Breast epithelium (tissue), 4 donors: Measurements from ENCODE around the gene NEU4. TPM values are rescaled to one million over a fixed set of nuclear protein-coding genes. Genes with fewer than 3 reads are reported as not detected.

Experiments
- DNase-seq, 2 donors: peaks; one replicate each; pipeline ENCODE4 v3.0.0-alpha.2; 2019; ENCODE audit warnings: low spot score in 2 of 2
- H3K27ac ChIP-seq, 2 donors: fragments of 200-600 bp; sonication (generic) in 1 of 2; one replicate each; pipeline ENCODE4 v1.5.1; 2016 to 2019; ENCODE audit warnings: mild to moderate bottlenecking in 1 of 2
- H3K27me3 ChIP-seq, 2 donors: fragments of 200-600 bp; sonication (generic) in 1 of 2; one replicate each; pipeline versions ENCODE4 v1.5.1 to v1.6.0; 2017 to 2019; ENCODE audit warnings: control low read depth in 1 of 2, mild to moderate bottlenecking in 1 of 2
- H3K36me3 ChIP-seq: fragments of 200-600 bp; one replicate; pipeline ENCODE4 v1.5.1; 2019
- H3K4me1 ChIP-seq, 2 donors: fragments of 200-600 bp; sonication (generic); one replicate each; pipeline ENCODE4 v1.5.1; 2016 to 2019; ENCODE audit warnings: control low read depth in 1 of 2
- H3K4me3 ChIP-seq, 3 donors: fragments of 200-600 bp; sonication (generic); 1 replicate in 2 of 3; 2 replicates in 1 of 3; pipeline ENCODE4 v1.5.1; 2016 to 2019; ENCODE audit warnings: mild to moderate bottlenecking in 3 of 3, moderate library complexity in 2 of 3
- H3K9me3 ChIP-seq, 2 donors: fragments of 200-600 bp; sonication (generic) in 1 of 2; one replicate each; pipeline ENCODE4 v1.5.1; 2016 to 2019; ENCODE audit warnings: control low read depth in 1 of 2
- POLR2A ChIP-seq: fragments of 450-650 bp; IDR thresholded peaks from one replicate; pipeline ENCODE4 v1.6.1; 2016; ENCODE audit warnings: antibody characterized with exemption, mild to moderate bottlenecking, moderate library complexity
- POLR2AphosphoS5 ChIP-seq, 3 donors: sonication (generic); formaldehyde crosslinking; IDR thresholded peaks; one replicate each; pipeline ENCODE4 v1.6.1; 2017; ENCODE audit warnings: antibody characterized with exemption in 3 of 3
- intact Hi-C: fragments of 100-400 bp; cut with DNase I; formaldehyde crosslinking; loops from one replicate; pipeline ENCODE4 v1.15.1; 2023; ENCODE audit warnings: low total_unique reads
- total RNA-seq, 3 donors: library from RNA; depleted of rRNA; stranded (reverse); fragments of >200 nt; gene quantifications; one replicate each; pipeline ENCODE4 v1.1.0, GENCODE V29; 2016
- TF ChIP-seq, protein P1 (sequence below), 3 donors: fragments of 450-650 bp; IDR thresholded peaks; one replicate each; pipeline ENCODE4 v1.5.1; 2016 to 2017; ENCODE audit warnings: antibody characterized with exemption in 3 of 3, mild to moderate bottlenecking in 3 of 3, moderate library complexity in 3 of 3

Gene NEU4
- total RNA-seq, 3 donors from 2014 or later: 0.33 to 3.0 (median 0.44) TPM

DNA sequence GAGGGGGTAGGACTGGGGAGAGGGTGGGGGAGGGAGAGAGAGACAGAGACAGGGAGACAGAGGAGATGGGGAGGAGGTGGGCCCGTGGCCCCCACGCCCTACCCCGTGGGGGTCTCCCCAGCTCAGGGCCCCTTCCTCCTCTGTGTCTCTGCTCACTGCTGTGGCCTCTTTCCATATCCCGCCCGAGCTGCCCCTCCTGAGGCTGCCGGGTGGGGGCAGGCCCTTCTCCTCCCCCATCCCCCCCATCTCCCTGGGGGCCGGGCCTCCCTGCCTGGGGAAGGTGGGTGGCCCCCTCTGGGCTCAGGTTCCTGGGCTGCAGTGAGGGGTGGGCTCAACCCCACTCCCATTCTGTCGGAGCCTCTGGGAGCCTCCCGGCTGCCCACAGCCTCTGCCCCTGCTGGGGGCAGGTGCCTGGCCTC, 50.0 kb downstream of the NEU4 start:
- Histone ChIP-seq H3K27me3 (peaks cover 0 to 21% of the 10 kb centered on the region in 2 donors), H3K9me3 (no peaks in the 10 kb centered on the region), H3K27ac (peak overlapping the region; percentile 71 to 84), H3K4me1 (no peaks in the 10 kb centered on the region), H3K36me3 (no peaks in the 10 kb centered on the region), H3K4me3 (peak overlapping the region in 2 of 3 donors; percentile 30 to 59)
- intact Hi-C loops: no loop called here
- TF ChIP-seq, protein P1, sequence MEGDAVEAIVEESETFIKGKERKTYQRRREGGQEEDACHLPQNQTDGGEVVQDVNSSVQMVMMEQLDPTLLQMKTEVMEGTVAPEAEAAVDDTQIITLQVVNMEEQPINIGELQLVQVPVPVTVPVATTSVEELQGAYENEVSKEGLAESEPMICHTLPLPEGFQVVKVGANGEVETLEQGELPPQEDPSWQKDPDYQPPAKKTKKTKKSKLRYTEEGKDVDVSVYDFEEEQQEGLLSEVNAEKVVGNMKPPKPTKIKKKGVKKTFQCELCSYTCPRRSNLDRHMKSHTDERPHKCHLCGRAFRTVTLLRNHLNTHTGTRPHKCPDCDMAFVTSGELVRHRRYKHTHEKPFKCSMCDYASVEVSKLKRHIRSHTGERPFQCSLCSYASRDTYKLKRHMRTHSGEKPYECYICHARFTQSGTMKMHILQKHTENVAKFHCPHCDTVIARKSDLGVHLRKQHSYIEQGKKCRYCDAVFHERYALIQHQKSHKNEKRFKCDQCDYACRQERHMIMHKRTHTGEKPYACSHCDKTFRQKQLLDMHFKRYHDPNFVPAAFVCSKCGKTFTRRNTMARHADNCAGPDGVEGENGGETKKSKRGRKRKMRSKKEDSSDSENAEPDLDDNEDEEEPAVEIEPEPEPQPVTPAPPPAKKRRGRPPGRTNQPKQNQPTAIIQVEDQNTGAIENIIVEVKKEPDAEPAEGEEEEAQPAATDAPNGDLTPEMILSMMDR (IDR thresholded peaks at IDR 0.05): no peak
- no peak for TF ChIP-seq POLR2AphosphoS5 (IDR thresholded peaks at IDR 0.05)
- TF ChIP-seq POLR2A: no peak
- DNase-seq: no peak

DNA sequence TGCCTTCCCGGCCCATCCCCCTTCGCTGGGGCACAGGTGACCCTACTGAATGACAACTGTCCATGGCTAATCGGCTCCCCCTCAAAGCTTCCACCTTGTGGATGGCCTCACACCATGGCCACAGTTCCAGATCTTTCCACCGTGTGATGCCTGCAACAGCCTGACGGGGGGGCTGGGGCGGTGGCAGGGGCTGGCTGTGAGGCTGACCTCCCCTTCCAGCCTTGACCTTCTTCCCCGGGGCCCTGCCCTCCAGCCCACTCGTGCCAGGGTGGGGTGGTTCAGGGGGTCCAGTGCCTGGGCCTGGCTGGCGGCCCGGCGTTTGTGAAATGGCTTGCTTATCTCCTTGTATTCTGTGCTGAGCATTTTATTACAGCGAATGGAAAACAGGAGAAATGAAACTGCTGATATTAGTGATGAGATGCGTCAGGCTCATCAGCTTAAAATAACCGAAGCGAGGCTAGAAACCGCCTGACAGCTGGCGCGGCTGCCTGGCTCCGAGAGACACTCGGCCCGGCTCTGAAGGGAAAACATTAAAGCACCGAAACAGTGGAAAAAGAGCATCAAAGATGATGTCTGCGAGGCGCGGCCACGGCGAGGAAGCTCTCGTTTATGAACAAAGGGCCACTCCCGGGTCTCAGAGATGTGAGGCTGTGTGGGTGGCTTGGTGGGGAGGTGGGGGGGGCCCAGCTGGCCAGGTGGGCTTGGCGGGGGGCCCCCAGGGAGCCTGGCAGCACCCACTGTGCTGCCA, 50.6 kb downstream of the NEU4 start:
- intact Hi-C loops: no loop called here
- Histone ChIP-seq H3K36me3 (no peaks in the 10 kb centered on the region), H3K9me3 (no peaks in the 10 kb centered on the region), H3K27ac (peak overlapping the region; percentile 71 to 84), H3K27me3 (peaks cover 0 to 26% of the 10 kb centered on the region in 2 donors), H3K4me3 (peak overlapping the region; percentile 26 to 59 (median 30)), H3K4me1 (no peaks in the 10 kb centered on the region)
- TF ChIP-seq, protein P1 (IDR thresholded peaks at IDR 0.05): peak in 1 of 3 donors; percentile 11
- TF ChIP-seq POLR2AphosphoS5 (IDR thresholded peaks at IDR 0.05): no peak
- no peak for TF ChIP-seq POLR2A
- no peak for DNase-seq

DNA sequence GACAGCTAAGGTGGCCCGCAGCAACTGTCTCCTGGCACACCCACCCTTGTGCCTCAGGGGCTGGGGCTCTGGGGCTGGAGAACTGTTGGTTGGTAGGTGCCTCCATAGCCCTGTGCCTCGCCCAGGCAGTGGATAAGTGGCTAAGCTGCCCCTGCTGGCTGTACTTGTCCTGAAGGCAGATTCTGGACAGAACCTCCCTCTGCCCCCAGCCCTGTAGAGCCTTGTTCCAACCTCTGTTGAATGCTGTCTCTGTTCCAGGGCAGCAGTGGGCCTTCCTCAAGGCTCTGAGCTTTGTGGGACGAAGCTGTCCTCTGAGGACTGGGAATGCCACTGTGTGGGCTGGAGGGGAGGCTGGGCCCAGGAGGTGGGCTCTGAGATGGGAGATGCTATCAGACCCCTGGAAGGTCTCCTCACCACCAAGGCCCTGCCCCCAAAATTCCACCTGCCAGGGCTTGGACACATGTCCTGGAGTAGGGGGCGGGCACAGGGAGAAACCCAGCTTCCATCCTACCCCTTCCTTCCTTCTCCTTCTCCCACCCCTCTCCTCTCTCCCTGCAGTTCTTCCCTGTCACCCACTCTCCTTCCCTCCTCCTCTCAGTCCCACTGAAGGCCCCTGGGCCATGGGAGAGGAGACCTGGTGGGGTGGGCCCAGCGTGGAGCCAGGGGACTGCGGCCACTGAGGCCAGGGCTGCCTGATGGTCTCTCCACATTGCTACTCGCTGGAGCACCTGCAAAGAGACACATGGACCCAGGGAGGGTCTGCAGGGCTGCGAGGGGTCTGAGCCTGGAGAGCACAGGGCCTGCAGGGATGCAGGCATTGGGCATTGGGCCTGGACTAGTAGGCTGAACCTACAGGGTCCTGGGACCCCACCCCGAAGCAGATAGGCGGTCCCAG, 51.4 kb downstream of the NEU4 start:
- intact Hi-C loops: no loop called here
- peak overlapping the region; percentile 71 to 84 for H3K27ac ChIP-seq
- peaks cover 0 to 35% of the 10 kb centered on the region in 2 donors for H3K27me3 ChIP-seq
- no peaks in the 10 kb centered on the region for H3K36me3 ChIP-seq
- peak overlapping the region; percentile 26 to 59 (median 30) for H3K4me3 ChIP-seq
- DNase-seq: no peak
- TF ChIP-seq, protein P1 (IDR thresholded peaks at IDR 0.05): no peak
- TF ChIP-seq POLR2A (no peak), POLR2AphosphoS5 (IDR thresholded peaks at IDR 0.05) (no peak)
- H3K9me3 ChIP-seq: no peaks in the 10 kb centered on the region
- H3K4me1 ChIP-seq: no peaks in the 10 kb centered on the region

DNA sequence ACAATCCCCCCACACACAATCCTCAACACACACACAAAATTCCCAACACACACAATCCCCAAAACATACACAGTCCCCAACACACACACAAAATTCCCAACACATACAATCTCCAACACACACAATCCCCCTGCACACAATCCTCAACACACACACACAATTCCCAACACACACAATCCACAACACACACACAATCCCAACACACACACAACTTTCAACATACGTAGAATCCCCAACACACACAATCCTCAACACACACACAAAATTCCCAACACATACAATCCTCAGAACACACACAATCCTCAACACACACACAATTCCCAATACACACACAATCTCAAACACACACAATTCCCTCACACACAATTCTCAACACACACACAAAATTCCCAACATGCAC, 52.3 kb downstream of the NEU4 start:
- Histone ChIP-seq H3K4me1 (no peaks in the 10 kb centered on the region), H3K9me3 (no peaks in the 10 kb centered on the region), H3K4me3 (no peak overlapping the region), H3K27me3 (peaks cover 0 to 42% of the 10 kb centered on the region in 2 donors), H3K27ac (no peak overlapping the region), H3K36me3 (no peaks in the 10 kb centered on the region)
- DNase-seq: no peak
- intact Hi-C loops: no loop called here
- TF ChIP-seq, protein P1 (IDR thresholded peaks at IDR 0.05): no peak
- TF ChIP-seq POLR2A: no peak
- no peak for TF ChIP-seq POLR2AphosphoS5 (IDR thresholded peaks at IDR 0.05)

DNA sequence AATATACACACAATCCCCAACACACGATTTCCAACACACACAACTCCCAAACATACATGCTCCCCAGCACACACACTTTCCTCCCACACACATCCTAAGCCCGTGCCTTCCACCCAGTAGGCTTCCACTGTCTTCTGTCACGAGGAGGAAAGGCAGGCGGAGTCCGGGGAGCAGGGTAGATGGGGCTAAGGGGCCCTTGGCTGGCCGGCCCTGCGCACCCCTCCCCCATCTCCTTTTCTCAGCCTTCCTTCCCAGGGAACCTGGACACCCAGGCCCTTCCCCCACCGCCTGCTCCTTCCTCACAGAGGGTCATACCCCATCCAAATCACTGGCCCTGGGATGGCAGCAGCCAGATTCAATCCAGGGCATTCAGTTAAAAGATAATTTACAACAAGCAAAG, 53.1 kb downstream of the NEU4 start:
- H3K27ac ChIP-seq: no peak overlapping the region
- no peak for DNase-seq
- intact Hi-C loops: no loop called here
- no peak overlapping the region for H3K4me3 ChIP-seq
- TF ChIP-seq POLR2A: no peak
- TF ChIP-seq POLR2AphosphoS5 (IDR thresholded peaks at IDR 0.05): no peak
- TF ChIP-seq, protein P1 (IDR thresholded peaks at IDR 0.05): no peak
- H3K27me3 ChIP-seq: peaks cover 0 to 50% of the 10 kb centered on the region in 2 donors
- no peaks in the 10 kb centered on the region for H3K9me3 ChIP-seq
- H3K36me3 ChIP-seq: no peaks in the 10 kb centered on the region
- no peaks in the 10 kb centered on the region for H3K4me1 ChIP-seq
